ENCODE measurements around the gene SLC6A18. TPM values are rescaled to one million over a fixed set of nuclear protein-coding genes. Genes with fewer than 3 reads are reported as not detected.

SLC6A18 gene
- total RNA-seq, 2 donors from 2014 or later: not detected

GRCh38 chr5:1199340-1199648, 25.9 kb upstream of the SLC6A18 start:
- H3K27ac ChIP-seq: no peak overlapping the region
- intact Hi-C loops (cut with DNase I): no loop called here
- no peaks in the 10 kb centered on the region for H3K36me3 ChIP-seq
- H3K9me3 ChIP-seq: no peaks in the 10 kb centered on the region
- H3K4me1 ChIP-seq (replicated peaks): no peaks in the 10 kb centered on the region
- no peak for DNase-seq (ENCODE audit: low spot score)
- peaks cover 5% of the 10 kb centered on the region for H3K27me3 ChIP-seq (replicated peaks; ENCODE audit: insufficient read depth)
- H3K4me3 ChIP-seq: no peak overlapping the region
- TF ChIP-seq, protein P1, sequence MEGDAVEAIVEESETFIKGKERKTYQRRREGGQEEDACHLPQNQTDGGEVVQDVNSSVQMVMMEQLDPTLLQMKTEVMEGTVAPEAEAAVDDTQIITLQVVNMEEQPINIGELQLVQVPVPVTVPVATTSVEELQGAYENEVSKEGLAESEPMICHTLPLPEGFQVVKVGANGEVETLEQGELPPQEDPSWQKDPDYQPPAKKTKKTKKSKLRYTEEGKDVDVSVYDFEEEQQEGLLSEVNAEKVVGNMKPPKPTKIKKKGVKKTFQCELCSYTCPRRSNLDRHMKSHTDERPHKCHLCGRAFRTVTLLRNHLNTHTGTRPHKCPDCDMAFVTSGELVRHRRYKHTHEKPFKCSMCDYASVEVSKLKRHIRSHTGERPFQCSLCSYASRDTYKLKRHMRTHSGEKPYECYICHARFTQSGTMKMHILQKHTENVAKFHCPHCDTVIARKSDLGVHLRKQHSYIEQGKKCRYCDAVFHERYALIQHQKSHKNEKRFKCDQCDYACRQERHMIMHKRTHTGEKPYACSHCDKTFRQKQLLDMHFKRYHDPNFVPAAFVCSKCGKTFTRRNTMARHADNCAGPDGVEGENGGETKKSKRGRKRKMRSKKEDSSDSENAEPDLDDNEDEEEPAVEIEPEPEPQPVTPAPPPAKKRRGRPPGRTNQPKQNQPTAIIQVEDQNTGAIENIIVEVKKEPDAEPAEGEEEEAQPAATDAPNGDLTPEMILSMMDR (IDR thresholded peaks at IDR 0.05): no peak
- TF ChIP-seq POLR2AphosphoS5 (IDR thresholded peaks at IDR 0.05) (no peak), POLR2A (IDR thresholded peaks at IDR 0.05) (no peak)

- Histone ChIP-seq H3K9me3 (no peaks in the 10 kb centered on the region), H3K27ac (no peak overlapping the region), H3K36me3 (no peaks in the 10 kb centered on the region), H3K4me1 (replicated peaks) (no peaks in the 10 kb centered on the region), H3K4me3 (no peak overlapping the region), H3K27me3 (replicated peaks; ENCODE audit: insufficient read depth) (peaks cover 5% of the 10 kb centered on the region)
- no peak for TF ChIP-seq POLR2A (IDR thresholded peaks at IDR 0.05)
- no peak for TF ChIP-seq POLR2AphosphoS5 (IDR thresholded peaks at IDR 0.05)
- TF ChIP-seq, protein P1 (IDR thresholded peaks at IDR 0.05): no peak
- WGBS: 54% methylated on average over 26 of the region's 26 CpGs
- DNase-seq (ENCODE audit: low spot score): no peak
- intact Hi-C loops (cut with DNase I): no loop called here
These were observed 25.3 kb upstream of the SLC6A18 start for GRCh38 chr5:1199649-1200494.

GRCh38 chr5:1200495-1201326, 24.5 kb upstream of the SLC6A18 start:
- H3K27me3 ChIP-seq (replicated peaks; ENCODE audit: insufficient read depth): peaks cover 5% of the 10 kb centered on the region
- TF ChIP-seq, protein P1 (IDR thresholded peaks at IDR 0.05): no peak
- TF ChIP-seq POLR2A (IDR thresholded peaks at IDR 0.05) (no peak), POLR2AphosphoS5 (IDR thresholded peaks at IDR 0.05) (no peak)
- no peak overlapping the region for H3K27ac ChIP-seq
- H3K36me3 ChIP-seq: no peaks in the 10 kb centered on the region
- intact Hi-C loops (cut with DNase I): no loop called here
- no peaks in the 10 kb centered on the region for H3K9me3 ChIP-seq
- no peak for DNase-seq (ENCODE audit: low spot score)
- no peak overlapping the region for H3K4me3 ChIP-seq
- 73% methylated on average over 27 of the region's 28 CpGs for WGBS
- H3K4me1 ChIP-seq (replicated peaks): no peaks in the 10 kb centered on the region

GRCh38 chr5:1201327-1202025, 23.7 kb upstream of the SLC6A18 start, which contains the start of gene SLC6A19:
SLC6A19 (plus strand) TSS chr5:1201595; CDS start chr5:1201651, 56 bp downstream.
- intact Hi-C loops (cut with DNase I): no loop called here
- DNase-seq (ENCODE audit: low spot score): no peak
- Histone ChIP-seq H3K4me1 (replicated peaks) (no peaks in the 10 kb centered on the region), H3K27me3 (replicated peaks; ENCODE audit: insufficient read depth) (peaks cover 5% of the 10 kb centered on the region), H3K4me3 (no peak within 1 kb of the TSS), H3K9me3 (no peaks in the 10 kb centered on the region), H3K27ac (no peak within 1 kb of the TSS), H3K36me3 (no peaks in the 10 kb centered on the region)
- WGBS: 66% methylated on average over 46 of the region's 51 CpGs
- TF ChIP-seq POLR2AphosphoS5 (IDR thresholded peaks at IDR 0.05) (no peak), POLR2A (IDR thresholded peaks at IDR 0.05) (no peak)
- TF ChIP-seq, protein P1 (IDR thresholded peaks at IDR 0.05): no peak

Measured in prostate gland (tissue), 2 donors.